ENCODE data around the gene MESP2. TPM values are rescaled to one million over a fixed set of nuclear protein-coding genes. Genes with fewer than 3 reads are reported as not detected.

The MESP2 gene
- total and polyA plus RNA-seq, 9 of the 15 experiments (the other 6 are each of a cell fraction or from before 2014, with no cell fraction given), result 0.08 to 0.82 (median 0.37) TPM

- TF ChIP-seq MXI1 (IDR thresholded peaks at IDR 0.05; ENCODE audit: low read depth, low read length) (no peak), ZNF699 (CRISPR knock-in tag; IDR thresholded peaks at IDR 0.05; ENCODE audit: insufficient replicate concordance) (peak; percentile 77), TEAD1 (CRISPR knock-in tag; IDR thresholded peaks at IDR 0.05) (peak in 1 of 2 experiments; percentile 99; a peak in 2 of 4 replicates), MNT (conservative IDR thresholded peaks at IDR 0.05) (no peak), GTF3C2 (IDR thresholded peaks at IDR 0.05; ENCODE audit: borderline replicate concordance, extremely low read depth, insufficient read length) (no peak), MGA (IDR thresholded peaks at IDR 0.05) (peak; percentile 34), CEBPG (CRISPR knock-in tag; IDR thresholded peaks at IDR 0.05) (no peak), CEBPG (tag; conservative IDR thresholded peaks at IDR 0.05 in 1 of 2, IDR thresholded peaks at IDR 0.05 in 1 of 2) (no peak), ZNF239 (CRISPR knock-in tag; IDR thresholded peaks at IDR 0.05) (peak; percentile 95)
Measured at GRCh38 chr15:89781891-89782618, 5.9 kb downstream of the MESP2 start (continued).
